HepG2 (cell line): ENCODE results near the gene HDHD3. TPM values are rescaled to one million over a fixed set of nuclear protein-coding genes. Genes with fewer than 3 reads are reported as not detected.

Source experiments
- ATAC-seq: fragments of 200-7000 bp; cut with Tn5 transposase; 3 replicates; pipeline ENCODE4 v1.9.1; 2020; ENCODE audit warnings: mild to moderate bottlenecking, moderate library complexity
- BruUV-seq: library from RNA; stranded (reverse); fragments of 400-500 nt; replicated peaks from 2 replicates; lab custom pipeline; 2021; lab: Mats Ljungman, UMichigan
- CTCF ChIA-PET: fragments of 300-600 bp; formaldehyde crosslinking; extraction: SDS; loops from one replicate; lab custom pipeline; 2021; ENCODE audit warnings: low total read pairs, inconsistent platforms, low intra/inter-chr PET ratio; lab: Yijun Ruan, JAX
- POLR2A ChIA-PET: fragments of 350-600 bp; sonication (Branson Sonifier 250); formaldehyde crosslinking; loops from one replicate; lab custom pipeline; 2020; ENCODE audit warnings: antibody characterized with exemption, inconsistent platforms; lab: Yijun Ruan, JAX
- DNase-seq: peaks from one replicate; pipeline ENCODE4 v3.0.0-alpha.2; 2015; ENCODE audit warnings: low spot score
- FAIRE-seq: peaks from 3 replicates; lab custom pipeline; 2011; peaks lifted over from hg19 to GRCh38; lab: Jason Lieb, UNC
- H2AFZ ChIP-seq: one replicate; pipeline ENCODE4 v1.6.1; 2011; ENCODE audit warnings: low read length, inconsistent platforms
- H3K27ac ChIP-seq: fragments of 300-600 bp; 3 replicates; pipeline ENCODE4 v1.8.0; 2011; ENCODE audit warnings: mixed run types, mild to moderate bottlenecking, mixed read lengths, low read length, inconsistent platforms; ENCODE audit not compliant: insufficient read depth; ENCODE audit errors: extremely low read length
- H3K27me3 ChIP-seq, 2 experiments: fragments of 200-600 bp in 1 of 2; 2 replicates in 1 of 2; 3 replicates in 1 of 2; pipeline versions ENCODE4 v1.6.0 to v1.8.0; 2011; ENCODE audit warnings: low read length in 2 of 2, mild to moderate bottlenecking in 2 of 2, moderate library complexity in 2 of 2, inconsistent platforms in 1 of 2; ENCODE audit not compliant: insufficient read depth in 2 of 2, control insufficient read depth in 1 of 2
- H3K36me3 ChIP-seq, 2 experiments: fragments of 200-600 bp in 1 of 2; replicated peaks in 1 of 2; 2 replicates in 1 of 2; 3 replicates in 1 of 2; pipeline versions ENCODE4 v1.5.1 to v1.8.0; 2011; ENCODE audit warnings: low read length in 2 of 2, inconsistent platforms in 1 of 2; ENCODE audit not compliant: insufficient read depth in 2 of 2, control insufficient read depth in 1 of 2
- H3K4me1 ChIP-seq: 2 replicates; pipeline ENCODE4 v1.5.1; 2012; ENCODE audit warnings: low read length, inconsistent platforms; ENCODE audit not compliant: insufficient read depth
- H3K4me2 ChIP-seq: 2 replicates; pipeline ENCODE4 v1.6.0; 2011; ENCODE audit warnings: low read depth, low read length, inconsistent platforms
- H3K4me3 ChIP-seq, 3 experiments: fragments of 200-600 bp in 1 of 3; sonication (generic), shearing (Covaris generic) in 1 of 3; replicated peaks in 1 of 3; 2 replicates each; pipeline ENCODE4 v1.5.1; 2011 to 2016; ENCODE audit warnings: low read length in 3 of 3, inconsistent platforms in 2 of 3, low read depth in 2 of 3, mild to moderate bottlenecking in 2 of 3, control low read depth in 1 of 3, mixed read lengths in 1 of 3; ENCODE audit not compliant: insufficient read depth in 1 of 3
- H3K79me2 ChIP-seq: one replicate; pipeline ENCODE4 v1.6.1; 2011; ENCODE audit warnings: low read length, inconsistent platforms; ENCODE audit not compliant: insufficient read depth
- H3K9ac ChIP-seq: 2 replicates; pipeline ENCODE4 v1.6.0; 2011; ENCODE audit warnings: mild to moderate bottlenecking, low read depth, low read length, inconsistent platforms; ENCODE audit not compliant: insufficient read depth
- H3K9me3 ChIP-seq: 2 replicates; pipeline ENCODE4 v1.5.1; 2012; ENCODE audit warnings: mild to moderate bottlenecking, low read length
- H4K20me1 ChIP-seq: 2 replicates; pipeline ENCODE4 v1.6.0; 2011; ENCODE audit warnings: inconsistent platforms, mild to moderate bottlenecking, low read length, moderate library complexity; ENCODE audit not compliant: insufficient read depth
- HDAC2 ChIP-seq: sonication (generic); formaldehyde crosslinking; IDR thresholded peaks from 2 replicates; pipeline ENCODE4 v1.4.0; 2020; ENCODE audit warnings: missing genetic modification reagents
- HOXA5 ChIP-seq: sonication (generic); formaldehyde crosslinking; IDR thresholded peaks from 2 replicates; pipeline ENCODE4 v1.4.0; 2020; ENCODE audit warnings: missing genetic modification reagents
- MAF1 ChIP-seq: sonication (generic); formaldehyde crosslinking; IDR thresholded peaks from 2 replicates; pipeline ENCODE4 v1.5.0; 2020; ENCODE audit warnings: missing genetic modification reagents, borderline replicate concordance
- MBD4 ChIP-seq: IDR thresholded peaks from 2 replicates; pipeline ENCODE4 v1.6.1; 2012; ENCODE audit warnings: low read length, inconsistent platforms, borderline replicate concordance
- SMAD1 ChIP-seq: sonication (generic); formaldehyde crosslinking; IDR thresholded peaks from 2 replicates; pipeline ENCODE4 v1.4.0; 2020; ENCODE audit warnings: missing genetic modification reagents, low read depth, mild to moderate bottlenecking, borderline replicate concordance
- SSRP1 ChIP-seq: IDR thresholded peaks from 2 replicates; pipeline ENCODE4 v1.6.1; 2016; ENCODE audit warnings: control low read depth
- TEAD3 ChIP-seq: optimal IDR thresholded peaks from 2 replicates; pipeline ENCODE3; 2016; ENCODE audit warnings: borderline replicate concordance
- THAP11 ChIP-seq: IDR thresholded peaks from 2 replicates; pipeline ENCODE4 v1.6.1; 2016; ENCODE audit warnings: missing biosample characterization, missing genetic modification reagents
- ZNF121 ChIP-seq: sonication (generic); formaldehyde crosslinking; IDR thresholded peaks from 2 replicates; pipeline ENCODE4 v1.5.0; 2020; ENCODE audit warnings: mild to moderate bottlenecking, missing genetic modification reagents
- ZNF460 ChIP-seq: sonication (generic); formaldehyde crosslinking; IDR thresholded peaks from 2 replicates; pipeline ENCODE4 v1.5.1; 2020; ENCODE audit warnings: missing genetic modification reagents, mild to moderate bottlenecking, borderline replicate concordance
- ZNF468 ChIP-seq: sonication (generic); formaldehyde crosslinking; IDR thresholded peaks from 2 replicates; pipeline ENCODE4 v1.8.0; 2022; ENCODE audit warnings: mild to moderate bottlenecking, moderate library complexity, missing genetic modification reagents
- ZNF776 ChIP-seq: sonication (generic); formaldehyde crosslinking; IDR thresholded peaks from 2 replicates; pipeline ENCODE4 v1.4.0; 2020; ENCODE audit warnings: mild to moderate bottlenecking, missing genetic modification reagents
- ZSCAN25 ChIP-seq: sonication (generic); formaldehyde crosslinking; IDR thresholded peaks from 2 replicates; pipeline ENCODE4 v1.8.0; 2022; ENCODE audit warnings: mild to moderate bottlenecking, missing genetic modification reagents
- WGBS: methylation state at CpG from one replicate; pipeline ENCODE4 v1.1.6; 2017; ENCODE audit warnings: low lambda C conversion rate; 5-methylcytosine and 5-hydroxymethylcytosine counted together
- in situ Hi-C: cut with HindIII; loops from 2 replicates; pipeline ENCODE4 v1.10.0; 2017; ENCODE audit warnings: low pct_unique_long_range_greater_than_20kb; ENCODE audit not compliant: extremely low pct_ligation_motif_present
- intact Hi-C: fragments of 100-400 bp; cut with micrococcal nuclease; formaldehyde crosslinking; loops from one replicate; pipeline ENCODE4 v1.10.0; 2022; ENCODE audit not compliant: unreplicated experiment
- polyA plus RNA-seq, 8 experiments: library from polyadenylated mRNA; depleted of rRNA in 3 of 8; stranded (reverse) in 7 of 8; unstranded in 1 of 8; fragments of >200 nt; fragmentation: Illumina TruSeq in 4 of 8; extraction: Trizol in 4 of 8; gene quantifications; 2 replicates each; pipeline versions ENCODE4 v1.2.1 to v1.2.3, GENCODE V29; 2011 to 2016; ENCODE audit warnings: low read depth in 4 of 8, missing spikeins in 1 of 8, mixed read lengths in 1 of 8; ENCODE audit not compliant: insufficient read depth in 1 of 8
- total RNA-seq, 5 experiments: library from RNA; depleted of rRNA; stranded (reverse); fragments of >200 nt; fragmentation: Illumina TruSeq; extraction: Trizol; gene quantifications; 2 replicates each; pipeline ENCODE4 v1.2.3, GENCODE V29; 2016; ENCODE audit warnings: low read depth in 1 of 5
- TF ChIP-seq, protein P1 (sequence below): sonication (generic); formaldehyde crosslinking; IDR thresholded peaks from 2 replicates; pipeline ENCODE4 v1.4.0; 2020; ENCODE audit warnings: missing genetic modification reagents
- TF ChIP-seq, protein P2 (sequence below): sonication (generic); formaldehyde crosslinking; IDR thresholded peaks from 2 replicates; pipeline ENCODE4 v1.8.1; 2023; ENCODE audit warnings: mild to moderate bottlenecking, missing genetic modification reagents
- TF ChIP-seq, protein P3 (sequence below): sonication (generic); formaldehyde crosslinking; IDR thresholded peaks from 2 replicates; pipeline ENCODE4 v1.4.0; 2020; ENCODE audit warnings: mild to moderate bottlenecking, missing genetic modification reagents, borderline replicate concordance

The HDHD3 gene
- total and polyA plus RNA-seq, 2 of the 13 experiments (the other 11 are each of a cell fraction or from before 2014, with no cell fraction given) = 23.1 to 38.5 TPM

DNA sequence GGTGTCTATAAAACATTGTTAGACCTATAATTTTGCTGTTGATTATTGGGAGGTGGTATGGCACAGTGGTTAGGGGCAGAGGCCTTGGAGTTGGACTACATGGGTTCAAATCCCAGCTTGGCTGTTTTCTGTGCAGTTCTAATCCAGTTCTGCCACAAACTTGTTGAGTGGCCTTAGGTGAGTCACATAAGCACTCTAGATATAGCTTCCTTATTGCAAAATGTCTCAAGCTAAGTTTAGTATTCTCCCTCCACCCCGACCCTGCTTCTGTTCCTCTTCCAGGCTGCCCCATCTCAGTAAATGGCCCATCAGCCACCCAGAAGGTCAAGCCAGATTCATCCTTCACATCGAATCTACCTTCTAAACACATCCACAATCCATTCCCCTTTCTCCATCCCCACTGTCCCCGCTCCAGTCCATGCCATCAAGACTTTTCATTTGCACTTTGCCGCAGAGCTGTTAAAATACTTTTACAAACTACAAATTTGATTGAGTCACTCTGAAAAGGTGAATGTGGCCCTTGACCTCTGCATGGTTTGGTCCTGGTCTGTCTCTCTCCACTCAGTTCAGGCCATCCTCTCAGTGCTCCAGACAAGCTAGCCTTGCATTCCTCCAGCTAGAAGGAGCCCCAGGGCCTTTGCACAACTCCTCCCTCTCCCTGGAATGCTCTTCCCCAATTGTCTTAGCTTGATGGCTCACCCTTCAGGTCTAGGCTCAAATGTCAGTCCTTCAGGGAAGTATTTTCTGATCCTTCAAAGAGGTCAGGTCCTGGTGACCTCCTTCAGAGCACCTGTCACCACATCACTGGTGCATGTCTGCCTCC, 10.0 kb upstream of the HDHD3 start:
- Histone ChIP-seq H3K9ac (peak overlapping the region; percentile 71), H3K27ac (peak overlapping the region; percentile 97), H3K27me3 (no peaks in the 10 kb centered on the region), H3K4me1 (peaks cover 92% of the 10 kb centered on the region), H3K79me2 (no peaks in the 10 kb centered on the region), H2AFZ (no peak overlapping the region), H3K36me3 (peaks cover 12 to 36% of the 10 kb centered on the region in 2 experiments), H4K20me1 (no peaks in the 10 kb centered on the region), H3K9me3 (no peaks in the 10 kb centered on the region), H3K4me3 (peak overlapping the region in 2 of 3 experiments; percentile 17 to 31; a peak in 2 of 6 replicates), H3K4me2 (peak overlapping the region; percentile 77)
- intact Hi-C loops (no loop called here), in situ Hi-C loops (no loop called here)
- BruUV-seq = TSS peak; percentile 73
- FAIRE-seq = peak; percentile 55
- peak; percentile 3; the same call in 1 of the 3 replicates for ATAC-seq
- POLR2A ChIA-PET = interaction anchor here (1.1 to 3.1 kb wide), 15 partner anchors 7 to 112 kb away, joined by 3 to 29 read pairs (median 6); partner anchors contain the start of genes ALAD, C9orf43, CDC26 and HDHD3
- CTCF ChIA-PET = interaction anchor here (1.8 kb wide), 1 partner anchor 14 kb away, joined by 4 read pairs; the partner anchor contains the start of gene ALAD
- no peak for DNase-seq
- WGBS = 77% methylated on average over 4 of the region's 4 CpGs
- TF ChIP-seq, protein P1, sequence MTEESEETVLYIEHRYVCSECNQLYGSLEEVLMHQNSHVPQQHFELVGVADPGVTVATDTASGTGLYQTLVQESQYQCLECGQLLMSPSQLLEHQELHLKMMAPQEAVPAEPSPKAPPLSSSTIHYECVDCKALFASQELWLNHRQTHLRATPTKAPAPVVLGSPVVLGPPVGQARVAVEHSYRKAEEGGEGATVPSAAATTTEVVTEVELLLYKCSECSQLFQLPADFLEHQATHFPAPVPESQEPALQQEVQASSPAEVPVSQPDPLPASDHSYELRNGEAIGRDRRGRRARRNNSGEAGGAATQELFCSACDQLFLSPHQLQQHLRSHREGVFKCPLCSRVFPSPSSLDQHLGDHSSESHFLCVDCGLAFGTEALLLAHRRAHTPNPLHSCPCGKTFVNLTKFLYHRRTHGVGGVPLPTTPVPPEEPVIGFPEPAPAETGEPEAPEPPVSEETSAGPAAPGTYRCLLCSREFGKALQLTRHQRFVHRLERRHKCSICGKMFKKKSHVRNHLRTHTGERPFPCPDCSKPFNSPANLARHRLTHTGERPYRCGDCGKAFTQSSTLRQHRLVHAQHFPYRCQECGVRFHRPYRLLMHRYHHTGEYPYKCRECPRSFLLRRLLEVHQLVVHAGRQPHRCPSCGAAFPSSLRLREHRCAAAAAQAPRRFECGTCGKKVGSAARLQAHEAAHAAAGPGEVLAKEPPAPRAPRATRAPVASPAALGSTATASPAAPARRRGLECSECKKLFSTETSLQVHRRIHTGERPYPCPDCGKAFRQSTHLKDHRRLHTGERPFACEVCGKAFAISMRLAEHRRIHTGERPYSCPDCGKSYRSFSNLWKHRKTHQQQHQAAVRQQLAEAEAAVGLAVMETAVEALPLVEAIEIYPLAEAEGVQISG (CRISPR knock-in tag) = no peak
- TF ChIP-seq, protein P2, sequence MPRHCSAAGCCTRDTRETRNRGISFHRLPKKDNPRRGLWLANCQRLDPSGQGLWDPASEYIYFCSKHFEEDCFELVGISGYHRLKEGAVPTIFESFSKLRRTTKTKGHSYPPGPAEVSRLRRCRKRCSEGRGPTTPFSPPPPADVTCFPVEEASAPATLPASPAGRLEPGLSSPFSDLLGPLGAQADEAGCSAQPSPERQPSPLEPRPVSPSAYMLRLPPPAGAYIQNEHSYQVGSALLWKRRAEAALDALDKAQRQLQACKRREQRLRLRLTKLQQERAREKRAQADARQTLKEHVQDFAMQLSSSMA (CRISPR knock-in tag) = no peak
- TF ChIP-seq SMAD1 (CRISPR knock-in tag) (no peak), SSRP1 (no peak), MBD4 (0 out of 2 replicates have a peak, but pooled peaks have one; percentile 0), ZNF468 (CRISPR knock-in tag) (no peak), ZNF776 (CRISPR knock-in tag) (0 out of 2 replicates have a peak, but pooled peaks have one; percentile 49), THAP11 (CRISPR knock-in tag) (no peak), MAF1 (CRISPR knock-in tag) (no peak), ZNF121 (CRISPR knock-in tag) (no peak), HDAC2 (CRISPR knock-in tag) (no peak), ZNF460 (CRISPR knock-in tag) (0 out of 2 replicates have a peak, but pooled peaks have one; percentile 8), ZSCAN25 (CRISPR knock-in tag) (no peak), TEAD3 (peak; percentile 72), HOXA5 (CRISPR knock-in tag) (no peak)
- TF ChIP-seq, protein P3, sequence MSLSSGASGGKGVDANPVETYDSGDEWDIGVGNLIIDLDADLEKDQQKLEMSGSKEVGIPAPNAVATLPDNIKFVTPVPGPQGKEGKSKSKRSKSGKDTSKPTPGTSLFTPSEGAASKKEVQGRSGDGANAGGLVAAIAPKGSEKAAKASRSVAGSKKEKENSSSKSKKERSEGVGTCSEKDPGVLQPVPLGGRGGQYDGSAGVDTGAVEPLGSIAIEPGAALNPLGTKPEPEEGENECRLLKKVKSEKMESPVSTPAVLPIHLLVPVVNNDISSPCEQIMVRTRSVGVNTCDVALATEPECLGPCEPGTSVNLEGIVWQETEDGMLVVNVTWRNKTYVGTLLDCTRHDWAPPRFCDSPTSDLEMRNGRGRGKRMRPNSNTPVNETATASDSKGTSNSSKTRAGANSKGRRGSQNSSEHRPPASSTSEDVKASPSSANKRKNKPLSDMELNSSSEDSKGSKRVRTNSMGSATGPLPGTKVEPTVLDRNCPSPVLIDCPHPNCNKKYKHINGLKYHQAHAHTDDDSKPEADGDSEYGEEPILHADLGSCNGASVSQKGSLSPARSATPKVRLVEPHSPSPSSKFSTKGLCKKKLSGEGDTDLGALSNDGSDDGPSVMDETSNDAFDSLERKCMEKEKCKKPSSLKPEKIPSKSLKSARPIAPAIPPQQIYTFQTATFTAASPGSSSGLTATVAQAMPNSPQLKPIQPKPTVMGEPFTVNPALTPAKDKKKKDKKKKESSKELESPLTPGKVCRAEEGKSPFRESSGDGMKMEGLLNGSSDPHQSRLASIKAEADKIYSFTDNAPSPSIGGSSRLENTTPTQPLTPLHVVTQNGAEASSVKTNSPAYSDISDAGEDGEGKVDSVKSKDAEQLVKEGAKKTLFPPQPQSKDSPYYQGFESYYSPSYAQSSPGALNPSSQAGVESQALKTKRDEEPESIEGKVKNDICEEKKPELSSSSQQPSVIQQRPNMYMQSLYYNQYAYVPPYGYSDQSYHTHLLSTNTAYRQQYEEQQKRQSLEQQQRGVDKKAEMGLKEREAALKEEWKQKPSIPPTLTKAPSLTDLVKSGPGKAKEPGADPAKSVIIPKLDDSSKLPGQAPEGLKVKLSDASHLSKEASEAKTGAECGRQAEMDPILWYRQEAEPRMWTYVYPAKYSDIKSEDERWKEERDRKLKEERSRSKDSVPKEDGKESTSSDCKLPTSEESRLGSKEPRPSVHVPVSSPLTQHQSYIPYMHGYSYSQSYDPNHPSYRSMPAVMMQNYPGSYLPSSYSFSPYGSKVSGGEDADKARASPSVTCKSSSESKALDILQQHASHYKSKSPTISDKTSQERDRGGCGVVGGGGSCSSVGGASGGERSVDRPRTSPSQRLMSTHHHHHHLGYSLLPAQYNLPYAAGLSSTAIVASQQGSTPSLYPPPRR (CRISPR knock-in tag) = no peak
